GM23338 (cell line): ENCODE data around the gene LYST. TPM values are rescaled to one million over a fixed set of nuclear protein-coding genes. Genes with fewer than 3 reads are reported as not detected.

Source experiments
- ATAC-seq: fragments of 200-7000 bp; cut with Tn5 transposase; 3 replicates; pipeline ENCODE4 v1.9.1; 2020
- DNase-seq: peaks from one replicate; pipeline ENCODE4 v3.0.0-alpha.2; 2015; ENCODE audit warnings: low spot score
- H2AFZ ChIP-seq: fragments of 200-600 bp; sonication (generic); 2 replicates; pipeline ENCODE4 v1.8.0; 2016; ENCODE audit warnings: antibody characterized with exemption, mild to moderate bottlenecking, moderate library complexity
- H3F3A ChIP-seq: fragments of 200-600 bp; sonication (generic); replicated peaks from 2 replicates; pipeline ENCODE4 v1.8.0; 2017; ENCODE audit warnings: antibody characterized with exemption, mixed run types, low read depth
- H3K27ac ChIP-seq: fragments of 200-600 bp; sonication (generic); 2 replicates; pipeline ENCODE4 v1.6.1; 2016; ENCODE audit warnings: low read depth
- H3K27me3 ChIP-seq: fragments of 200-600 bp; sonication (generic); 2 replicates; pipeline ENCODE4 v1.8.0; 2016; ENCODE audit warnings: mild to moderate bottlenecking, mixed run types, moderate library complexity; ENCODE audit not compliant: insufficient read depth
- H3K36me3 ChIP-seq: fragments of 200-600 bp; sonication (generic); 2 replicates; pipeline ENCODE4 v1.8.0; 2016; ENCODE audit warnings: mild to moderate bottlenecking; ENCODE audit not compliant: insufficient read depth
- H3K4me1 ChIP-seq: fragments of 200-600 bp; sonication (generic); 2 replicates; pipeline ENCODE4 v1.8.0; 2016; ENCODE audit warnings: mild to moderate bottlenecking, moderate library complexity; ENCODE audit not compliant: insufficient read depth
- H3K4me2 ChIP-seq: fragments of 200-600 bp; sonication (generic); 2 replicates; pipeline ENCODE4 v1.7.1; 2017; ENCODE audit warnings: mixed run types
- H3K4me3 ChIP-seq: fragments of 200-600 bp; sonication (generic); 2 replicates; pipeline ENCODE4 v1.6.1; 2016; ENCODE audit warnings: mixed run types
- H3K79me2 ChIP-seq: fragments of 200-600 bp; sonication (generic); replicated peaks from 2 replicates; pipeline ENCODE4 v1.8.0; 2017; ENCODE audit warnings: mild to moderate bottlenecking; ENCODE audit not compliant: insufficient read depth
- H3K9me2 ChIP-seq: fragments of 200-600 bp; sonication (generic); 2 replicates; pipeline ENCODE4 v1.8.0; 2017; ENCODE audit not compliant: insufficient read depth
- H4K20me1 ChIP-seq: fragments of 200-600 bp; sonication (generic); replicated peaks from 2 replicates; pipeline ENCODE4 v1.8.0; 2017; ENCODE audit warnings: mild to moderate bottlenecking; ENCODE audit not compliant: insufficient read depth
- H3K27ac Mint-ChIP-seq: 2 replicates; pipeline ENCODE4 v1.8.0; 2020; ENCODE audit warnings: inconsistent platforms, mild to moderate bottlenecking, moderate library complexity, mixed read lengths
- H3K27me3 Mint-ChIP-seq: 3 replicates; pipeline ENCODE4 v1.8.0; 2022; ENCODE audit warnings: low read depth, mild to moderate bottlenecking, moderate library complexity, mixed read lengths, inconsistent platforms; ENCODE audit not compliant: insufficient read depth, poor library complexity
- H3K36me3 Mint-ChIP-seq: 3 replicates; pipeline ENCODE4 v1.8.0; 2021; ENCODE audit warnings: low read depth, mild to moderate bottlenecking, inconsistent platforms, moderate library complexity, mixed read lengths
- H3K4me1 Mint-ChIP-seq: 3 replicates; pipeline ENCODE4 v1.8.0; 2020; ENCODE audit warnings: mild to moderate bottlenecking, inconsistent platforms, mixed read lengths
- H3K4me3 Mint-ChIP-seq: 3 replicates; pipeline ENCODE4 v1.8.0; 2021; ENCODE audit warnings: moderate library complexity, mild to moderate bottlenecking, inconsistent platforms, mixed read lengths
- H3K9me3 Mint-ChIP-seq: 3 replicates; pipeline ENCODE4 v1.8.0; 2020; ENCODE audit warnings: moderate library complexity, mild to moderate bottlenecking, inconsistent platforms, mixed read lengths
- CREB1 ChIP-seq: fragments of 250-450 bp; sonication (Bioruptor Pico); IDR thresholded peaks from 2 replicates; pipeline ENCODE4 v1.5.0; 2020; ENCODE audit warnings: low read depth, mild to moderate bottlenecking, moderate library complexity
- EZH2phosphoT487 ChIP-seq: fragments of 200-600 bp; sonication (generic); IDR thresholded peaks from one replicate; pipeline ENCODE4 v1.8.1; 2018; ENCODE audit warnings: antibody characterized with exemption; ENCODE audit not compliant: unreplicated experiment
- ZNF331 ChIP-seq: fragments of 250-450 bp; sonication (Bioruptor Pico); IDR thresholded peaks from 2 replicates; pipeline ENCODE4 v1.5.0; 2020; ENCODE audit warnings: low read depth, mild to moderate bottlenecking, moderate library complexity
- polyA plus RNA-seq: library from polyadenylated mRNA; unstranded; fragments of >200 nt; fragmentation: Nextera tagmentation; extraction: Ambion mirVana; gene quantifications from 2 replicates; pipeline ENCODE4 v1.2.1, GENCODE V29; 2016
- total RNA-seq: library from RNA; depleted of rRNA; stranded (reverse); fragments of >200 nt; shearing (Covaris generic); gene quantifications from 2 replicates; pipeline ENCODE4 v1.2.3, GENCODE V29; 2014
- TF ChIP-seq, protein P1 (sequence below): fragments of 250-450 bp; sonication (Bioruptor Pico); IDR thresholded peaks from 2 replicates; pipeline ENCODE4 v1.5.0; 2020; ENCODE audit warnings: mild to moderate bottlenecking, moderate library complexity
- TF ChIP-seq, protein P2 (sequence below), 2 experiments: fragments of 200-600 bp in 1 of 2; sonication (generic) in 1 of 2; conservative IDR thresholded peaks; 2 replicates each; pipeline versions ENCODE4 v1.5.1 to v1.6.1; 2016 to 2017; ENCODE audit warnings: antibody characterized with exemption in 2 of 2, low read depth in 2 of 2, mild to moderate bottlenecking in 2 of 2, moderate library complexity in 1 of 2

LYST gene
- total and polyA plus RNA-seq, 2 experiments from 2014 or later: 0.21 to 1.0 TPM

DNA sequence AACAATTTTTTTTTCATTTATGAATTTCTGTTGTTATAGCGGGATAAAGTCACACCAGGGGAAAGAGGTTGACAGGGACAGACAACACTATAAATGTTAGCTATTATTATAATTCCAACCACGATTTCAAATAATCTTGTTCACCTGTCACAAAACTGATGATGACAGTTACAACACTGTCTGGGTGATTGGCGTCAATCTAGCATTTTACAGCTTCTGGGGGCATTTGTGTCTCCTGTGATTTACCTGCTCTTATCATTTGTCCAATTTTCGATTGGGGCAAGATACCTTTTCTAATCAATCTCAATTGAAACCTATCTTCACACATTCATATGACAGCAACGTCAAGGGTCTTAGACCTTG is 44.6 kb upstream of the LYST start (continued):
- TF ChIP-seq, protein P1, sequence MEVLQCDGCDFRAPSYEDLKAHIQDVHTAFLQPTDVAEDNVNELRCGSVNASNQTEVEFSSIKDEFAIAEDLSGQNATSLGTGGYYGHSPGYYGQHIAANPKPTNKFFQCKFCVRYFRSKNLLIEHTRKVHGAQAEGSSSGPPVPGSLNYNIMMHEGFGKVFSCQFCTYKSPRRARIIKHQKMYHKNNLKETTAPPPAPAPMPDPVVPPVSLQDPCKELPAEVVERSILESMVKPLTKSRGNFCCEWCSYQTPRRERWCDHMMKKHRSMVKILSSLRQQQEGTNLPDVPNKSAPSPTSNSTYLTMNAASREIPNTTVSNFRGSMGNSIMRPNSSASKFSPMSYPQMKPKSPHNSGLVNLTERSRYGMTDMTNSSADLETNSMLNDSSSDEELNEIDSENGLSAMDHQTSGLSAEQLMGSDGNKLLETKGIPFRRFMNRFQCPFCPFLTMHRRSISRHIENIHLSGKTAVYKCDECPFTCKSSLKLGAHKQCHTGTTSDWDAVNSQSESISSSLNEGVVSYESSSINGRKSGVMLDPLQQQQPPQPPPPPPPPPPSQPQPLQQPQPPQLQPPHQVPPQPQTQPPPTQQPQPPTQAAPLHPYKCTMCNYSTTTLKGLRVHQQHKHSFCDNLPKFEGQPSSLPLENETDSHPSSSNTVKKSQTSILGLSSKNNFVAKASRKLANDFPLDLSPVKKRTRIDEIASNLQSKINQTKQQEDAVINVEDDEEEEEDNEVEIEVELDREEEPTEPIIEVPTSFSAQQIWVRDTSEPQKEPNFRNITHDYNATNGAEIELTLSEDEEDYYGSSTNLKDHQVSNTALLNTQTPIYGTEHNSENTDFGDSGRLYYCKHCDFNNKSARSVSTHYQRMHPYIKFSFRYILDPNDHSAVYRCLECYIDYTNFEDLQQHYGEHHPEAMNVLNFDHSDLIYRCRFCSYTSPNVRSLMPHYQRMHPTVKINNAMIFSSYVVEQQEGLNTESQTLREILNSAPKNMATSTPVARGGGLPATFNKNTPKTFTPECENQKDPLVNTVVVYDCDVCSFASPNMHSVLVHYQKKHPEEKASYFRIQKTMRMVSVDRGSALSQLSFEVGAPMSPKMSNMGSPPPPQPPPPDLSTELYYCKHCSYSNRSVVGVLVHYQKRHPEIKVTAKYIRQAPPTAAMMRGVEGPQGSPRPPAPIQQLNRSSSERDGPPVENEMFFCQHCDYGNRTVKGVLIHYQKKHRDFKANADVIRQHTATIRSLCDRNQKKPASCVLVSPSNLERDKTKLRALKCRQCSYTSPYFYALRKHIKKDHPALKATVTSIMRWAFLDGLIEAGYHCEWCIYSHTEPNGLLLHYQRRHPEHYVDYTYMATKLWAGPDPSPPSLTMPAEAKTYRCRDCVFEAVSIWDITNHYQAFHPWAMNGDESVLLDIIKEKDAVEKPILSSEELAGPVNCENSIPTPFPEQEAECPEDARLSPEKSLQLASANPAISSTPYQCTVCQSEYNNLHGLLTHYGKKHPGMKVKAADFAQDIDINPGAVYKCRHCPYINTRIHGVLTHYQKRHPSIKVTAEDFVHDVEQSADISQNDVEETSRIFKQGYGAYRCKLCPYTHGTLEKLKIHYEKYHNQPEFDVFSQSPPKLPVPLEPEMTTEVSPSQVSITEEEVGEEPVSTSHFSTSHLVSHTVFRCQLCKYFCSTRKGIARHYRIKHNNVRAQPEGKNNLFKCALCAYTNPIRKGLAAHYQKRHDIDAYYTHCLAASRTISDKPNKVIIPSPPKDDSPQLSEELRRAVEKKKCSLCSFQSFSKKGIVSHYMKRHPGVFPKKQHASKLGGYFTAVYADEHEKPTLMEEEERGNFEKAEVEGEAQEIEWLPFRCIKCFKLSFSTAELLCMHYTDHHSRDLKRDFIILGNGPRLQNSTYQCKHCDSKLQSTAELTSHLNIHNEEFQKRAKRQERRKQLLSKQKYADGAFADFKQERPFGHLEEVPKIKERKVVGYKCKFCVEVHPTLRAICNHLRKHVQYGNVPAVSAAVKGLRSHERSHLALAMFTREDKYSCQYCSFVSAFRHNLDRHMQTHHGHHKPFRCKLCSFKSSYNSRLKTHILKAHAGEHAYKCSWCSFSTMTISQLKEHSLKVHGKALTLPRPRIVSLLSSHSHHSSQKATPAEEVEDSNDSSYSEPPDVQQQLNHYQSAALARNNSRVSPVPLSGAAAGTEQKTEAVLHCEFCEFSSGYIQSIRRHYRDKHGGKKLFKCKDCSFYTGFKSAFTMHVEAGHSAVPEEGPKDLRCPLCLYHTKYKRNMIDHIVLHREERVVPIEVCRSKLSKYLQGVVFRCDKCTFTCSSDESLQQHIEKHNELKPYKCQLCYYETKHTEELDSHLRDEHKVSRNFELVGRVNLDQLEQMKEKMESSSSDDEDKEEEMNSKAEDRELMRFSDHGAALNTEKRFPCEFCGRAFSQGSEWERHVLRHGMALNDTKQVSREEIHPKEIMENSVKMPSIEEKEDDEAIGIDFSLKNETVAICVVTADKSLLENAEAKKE (CRISPR knock-in tag): no peak
- no peak for TF ChIP-seq EZH2phosphoT487
- TF ChIP-seq ZNF331 (CRISPR knock-in tag): no peak

DNA sequence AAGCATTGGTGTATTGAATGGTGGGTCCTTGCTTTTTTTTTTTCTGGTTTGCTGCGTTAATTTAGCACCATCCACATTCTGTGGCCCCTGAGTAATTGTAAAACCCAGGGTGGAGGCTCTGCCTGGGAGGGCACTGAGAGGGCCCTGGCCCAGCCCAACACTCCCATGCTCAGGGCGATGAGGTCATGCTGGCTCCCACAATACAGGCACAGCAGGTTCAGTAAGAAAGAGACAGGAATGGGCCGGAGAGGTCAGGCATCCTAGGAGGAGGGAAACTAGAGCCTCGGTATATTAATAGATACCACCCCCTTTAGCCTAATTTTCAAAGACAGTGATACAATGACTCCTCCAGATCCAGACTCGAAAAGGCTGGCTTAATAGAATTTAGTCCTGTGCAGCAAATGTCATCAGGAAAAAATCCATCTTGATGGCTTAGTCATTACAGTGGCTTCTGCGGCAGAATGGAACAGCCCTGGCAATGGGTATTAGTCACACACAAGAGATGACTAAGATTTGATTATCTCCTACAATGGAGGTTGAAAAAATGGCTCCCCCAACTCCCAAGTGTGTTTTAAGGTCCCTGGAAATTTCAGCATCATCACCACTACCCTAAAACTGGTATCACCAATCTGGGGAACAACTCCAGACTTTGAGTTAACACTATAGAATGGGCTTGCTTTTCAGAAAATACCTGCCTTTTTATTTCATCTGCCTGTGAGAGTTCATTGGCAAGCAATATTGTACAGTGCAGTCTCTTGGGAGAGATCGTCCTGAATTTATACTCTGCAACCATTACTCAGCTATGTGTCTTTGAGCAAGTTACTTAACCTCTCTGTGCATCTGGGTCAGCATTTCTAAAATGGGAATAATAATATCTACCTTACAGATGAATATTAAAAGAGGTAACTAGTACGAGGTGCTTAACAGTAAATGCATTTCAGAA is 43.9 kb upstream of the LYST start:
- DNase-seq: peak; percentile 51
- peaks cover 3% of the 10 kb centered on the region; the same call in 1 of the 2 replicates for H3K9me2 ChIP-seq
- H3K4me1 ChIP-seq: no peaks in the 10 kb centered on the region
- H3K27me3 ChIP-seq: no peaks in the 10 kb centered on the region
- peak; percentile 100 for ATAC-seq
- Mint-ChIP-seq H3K27ac (no peak overlapping the region), H3K4me1 (peaks cover 13% of the 10 kb centered on the region; the same call in 2 of the 3 replicates), H3K36me3 (no peaks in the 10 kb centered on the region), H3K4me3 (no peak overlapping the region), H3K9me3 (no peaks in the 10 kb centered on the region), H3K27me3 (peaks cover 6% of the 10 kb centered on the region)
- 0 out of 2 replicates have a peak overlapping the region, but pooled peaks have one; percentile 13 for H2AFZ ChIP-seq
- no peak overlapping the region for H3K27ac ChIP-seq
- no peaks in the 10 kb centered on the region for H3F3A ChIP-seq
- no peak overlapping the region for H3K4me3 ChIP-seq
- H4K20me1 ChIP-seq: no peaks in the 10 kb centered on the region
- no peaks in the 10 kb centered on the region for H3K36me3 ChIP-seq
- H3K79me2 ChIP-seq: no peaks in the 10 kb centered on the region
- no peak overlapping the region; the same call in 1 of the 2 replicates for H3K4me2 ChIP-seq
- TF ChIP-seq, protein P1 (CRISPR knock-in tag): no peak
- TF ChIP-seq, protein P2, sequence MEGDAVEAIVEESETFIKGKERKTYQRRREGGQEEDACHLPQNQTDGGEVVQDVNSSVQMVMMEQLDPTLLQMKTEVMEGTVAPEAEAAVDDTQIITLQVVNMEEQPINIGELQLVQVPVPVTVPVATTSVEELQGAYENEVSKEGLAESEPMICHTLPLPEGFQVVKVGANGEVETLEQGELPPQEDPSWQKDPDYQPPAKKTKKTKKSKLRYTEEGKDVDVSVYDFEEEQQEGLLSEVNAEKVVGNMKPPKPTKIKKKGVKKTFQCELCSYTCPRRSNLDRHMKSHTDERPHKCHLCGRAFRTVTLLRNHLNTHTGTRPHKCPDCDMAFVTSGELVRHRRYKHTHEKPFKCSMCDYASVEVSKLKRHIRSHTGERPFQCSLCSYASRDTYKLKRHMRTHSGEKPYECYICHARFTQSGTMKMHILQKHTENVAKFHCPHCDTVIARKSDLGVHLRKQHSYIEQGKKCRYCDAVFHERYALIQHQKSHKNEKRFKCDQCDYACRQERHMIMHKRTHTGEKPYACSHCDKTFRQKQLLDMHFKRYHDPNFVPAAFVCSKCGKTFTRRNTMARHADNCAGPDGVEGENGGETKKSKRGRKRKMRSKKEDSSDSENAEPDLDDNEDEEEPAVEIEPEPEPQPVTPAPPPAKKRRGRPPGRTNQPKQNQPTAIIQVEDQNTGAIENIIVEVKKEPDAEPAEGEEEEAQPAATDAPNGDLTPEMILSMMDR (conservative IDR thresholded peaks at IDR 0.05; ENCODE audit: low read depth in 2 of 2): no peak
- TF ChIP-seq CREB1 (CRISPR knock-in tag): no peak
